ENCODE data around the gene KIF5C. TPM values are rescaled to one million over a fixed set of nuclear protein-coding genes. Genes with fewer than 3 reads are reported as not detected.

Gene KIF5C
- total and polyA plus RNA-seq, 2 experiments from 2014 or later, result 45.0 to 49.1 TPM

DNA sequence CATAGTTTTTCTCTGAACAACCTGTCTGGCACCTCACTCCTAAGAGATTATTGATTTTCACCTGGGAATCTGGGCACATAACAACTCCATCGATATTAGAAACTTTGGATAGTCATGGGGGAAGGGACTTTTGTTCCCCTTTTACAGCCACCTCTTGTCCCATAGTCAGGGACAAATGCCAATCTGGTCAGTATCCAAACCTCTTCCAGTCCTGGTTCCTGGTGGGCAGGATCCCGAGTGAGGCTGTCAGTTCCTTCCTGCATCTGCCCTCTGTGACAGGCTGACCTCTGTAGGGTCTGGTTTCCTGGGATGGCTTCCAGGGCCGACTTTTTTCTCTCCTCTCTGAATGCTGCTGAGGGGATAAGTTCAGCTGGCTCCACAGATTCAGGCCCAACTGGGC lies 11.0 kb downstream of the KIF5C start:
- no peaks in the 10 kb centered on the region for H3K27me3 ChIP-seq (ENCODE audit: insufficient read depth)
- no peak overlapping the region for H3K27ac Mint-ChIP-seq
- H3K4me3 Mint-ChIP-seq, result no peak overlapping the region
- no peak for TF ChIP-seq EZH2 (IDR thresholded peaks at IDR 0.05; ENCODE audit: low read depth, unreplicated experiment)
- no peak for TF ChIP-seq EZH2phosphoT487 (IDR thresholded peaks at IDR 0.05; ENCODE audit: unreplicated experiment)
- TF ChIP-seq, protein P1, sequence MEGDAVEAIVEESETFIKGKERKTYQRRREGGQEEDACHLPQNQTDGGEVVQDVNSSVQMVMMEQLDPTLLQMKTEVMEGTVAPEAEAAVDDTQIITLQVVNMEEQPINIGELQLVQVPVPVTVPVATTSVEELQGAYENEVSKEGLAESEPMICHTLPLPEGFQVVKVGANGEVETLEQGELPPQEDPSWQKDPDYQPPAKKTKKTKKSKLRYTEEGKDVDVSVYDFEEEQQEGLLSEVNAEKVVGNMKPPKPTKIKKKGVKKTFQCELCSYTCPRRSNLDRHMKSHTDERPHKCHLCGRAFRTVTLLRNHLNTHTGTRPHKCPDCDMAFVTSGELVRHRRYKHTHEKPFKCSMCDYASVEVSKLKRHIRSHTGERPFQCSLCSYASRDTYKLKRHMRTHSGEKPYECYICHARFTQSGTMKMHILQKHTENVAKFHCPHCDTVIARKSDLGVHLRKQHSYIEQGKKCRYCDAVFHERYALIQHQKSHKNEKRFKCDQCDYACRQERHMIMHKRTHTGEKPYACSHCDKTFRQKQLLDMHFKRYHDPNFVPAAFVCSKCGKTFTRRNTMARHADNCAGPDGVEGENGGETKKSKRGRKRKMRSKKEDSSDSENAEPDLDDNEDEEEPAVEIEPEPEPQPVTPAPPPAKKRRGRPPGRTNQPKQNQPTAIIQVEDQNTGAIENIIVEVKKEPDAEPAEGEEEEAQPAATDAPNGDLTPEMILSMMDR (conservative IDR thresholded peaks at IDR 0.05; ENCODE audit: low read depth in 2 of 2), result no peak
- TF ChIP-seq NANOG (IDR thresholded peaks at IDR 0.05; ENCODE audit: borderline replicate concordance), result no peak
- TF ChIP-seq, protein P2, sequence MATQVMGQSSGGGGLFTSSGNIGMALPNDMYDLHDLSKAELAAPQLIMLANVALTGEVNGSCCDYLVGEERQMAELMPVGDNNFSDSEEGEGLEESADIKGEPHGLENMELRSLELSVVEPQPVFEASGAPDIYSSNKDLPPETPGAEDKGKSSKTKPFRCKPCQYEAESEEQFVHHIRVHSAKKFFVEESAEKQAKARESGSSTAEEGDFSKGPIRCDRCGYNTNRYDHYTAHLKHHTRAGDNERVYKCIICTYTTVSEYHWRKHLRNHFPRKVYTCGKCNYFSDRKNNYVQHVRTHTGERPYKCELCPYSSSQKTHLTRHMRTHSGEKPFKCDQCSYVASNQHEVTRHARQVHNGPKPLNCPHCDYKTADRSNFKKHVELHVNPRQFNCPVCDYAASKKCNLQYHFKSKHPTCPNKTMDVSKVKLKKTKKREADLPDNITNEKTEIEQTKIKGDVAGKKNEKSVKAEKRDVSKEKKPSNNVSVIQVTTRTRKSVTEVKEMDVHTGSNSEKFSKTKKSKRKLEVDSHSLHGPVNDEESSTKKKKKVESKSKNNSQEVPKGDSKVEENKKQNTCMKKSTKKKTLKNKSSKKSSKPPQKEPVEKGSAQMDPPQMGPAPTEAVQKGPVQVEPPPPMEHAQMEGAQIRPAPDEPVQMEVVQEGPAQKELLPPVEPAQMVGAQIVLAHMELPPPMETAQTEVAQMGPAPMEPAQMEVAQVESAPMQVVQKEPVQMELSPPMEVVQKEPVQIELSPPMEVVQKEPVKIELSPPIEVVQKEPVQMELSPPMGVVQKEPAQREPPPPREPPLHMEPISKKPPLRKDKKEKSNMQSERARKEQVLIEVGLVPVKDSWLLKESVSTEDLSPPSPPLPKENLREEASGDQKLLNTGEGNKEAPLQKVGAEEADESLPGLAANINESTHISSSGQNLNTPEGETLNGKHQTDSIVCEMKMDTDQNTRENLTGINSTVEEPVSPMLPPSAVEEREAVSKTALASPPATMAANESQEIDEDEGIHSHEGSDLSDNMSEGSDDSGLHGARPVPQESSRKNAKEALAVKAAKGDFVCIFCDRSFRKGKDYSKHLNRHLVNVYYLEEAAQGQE (IDR thresholded peaks at IDR 0.05; ENCODE audit: unreplicated experiment), result no peak
- no peak for TF ChIP-seq JUNB (IDR thresholded peaks at IDR 0.05; ENCODE audit: unreplicated experiment)
- TF ChIP-seq, protein P3, sequence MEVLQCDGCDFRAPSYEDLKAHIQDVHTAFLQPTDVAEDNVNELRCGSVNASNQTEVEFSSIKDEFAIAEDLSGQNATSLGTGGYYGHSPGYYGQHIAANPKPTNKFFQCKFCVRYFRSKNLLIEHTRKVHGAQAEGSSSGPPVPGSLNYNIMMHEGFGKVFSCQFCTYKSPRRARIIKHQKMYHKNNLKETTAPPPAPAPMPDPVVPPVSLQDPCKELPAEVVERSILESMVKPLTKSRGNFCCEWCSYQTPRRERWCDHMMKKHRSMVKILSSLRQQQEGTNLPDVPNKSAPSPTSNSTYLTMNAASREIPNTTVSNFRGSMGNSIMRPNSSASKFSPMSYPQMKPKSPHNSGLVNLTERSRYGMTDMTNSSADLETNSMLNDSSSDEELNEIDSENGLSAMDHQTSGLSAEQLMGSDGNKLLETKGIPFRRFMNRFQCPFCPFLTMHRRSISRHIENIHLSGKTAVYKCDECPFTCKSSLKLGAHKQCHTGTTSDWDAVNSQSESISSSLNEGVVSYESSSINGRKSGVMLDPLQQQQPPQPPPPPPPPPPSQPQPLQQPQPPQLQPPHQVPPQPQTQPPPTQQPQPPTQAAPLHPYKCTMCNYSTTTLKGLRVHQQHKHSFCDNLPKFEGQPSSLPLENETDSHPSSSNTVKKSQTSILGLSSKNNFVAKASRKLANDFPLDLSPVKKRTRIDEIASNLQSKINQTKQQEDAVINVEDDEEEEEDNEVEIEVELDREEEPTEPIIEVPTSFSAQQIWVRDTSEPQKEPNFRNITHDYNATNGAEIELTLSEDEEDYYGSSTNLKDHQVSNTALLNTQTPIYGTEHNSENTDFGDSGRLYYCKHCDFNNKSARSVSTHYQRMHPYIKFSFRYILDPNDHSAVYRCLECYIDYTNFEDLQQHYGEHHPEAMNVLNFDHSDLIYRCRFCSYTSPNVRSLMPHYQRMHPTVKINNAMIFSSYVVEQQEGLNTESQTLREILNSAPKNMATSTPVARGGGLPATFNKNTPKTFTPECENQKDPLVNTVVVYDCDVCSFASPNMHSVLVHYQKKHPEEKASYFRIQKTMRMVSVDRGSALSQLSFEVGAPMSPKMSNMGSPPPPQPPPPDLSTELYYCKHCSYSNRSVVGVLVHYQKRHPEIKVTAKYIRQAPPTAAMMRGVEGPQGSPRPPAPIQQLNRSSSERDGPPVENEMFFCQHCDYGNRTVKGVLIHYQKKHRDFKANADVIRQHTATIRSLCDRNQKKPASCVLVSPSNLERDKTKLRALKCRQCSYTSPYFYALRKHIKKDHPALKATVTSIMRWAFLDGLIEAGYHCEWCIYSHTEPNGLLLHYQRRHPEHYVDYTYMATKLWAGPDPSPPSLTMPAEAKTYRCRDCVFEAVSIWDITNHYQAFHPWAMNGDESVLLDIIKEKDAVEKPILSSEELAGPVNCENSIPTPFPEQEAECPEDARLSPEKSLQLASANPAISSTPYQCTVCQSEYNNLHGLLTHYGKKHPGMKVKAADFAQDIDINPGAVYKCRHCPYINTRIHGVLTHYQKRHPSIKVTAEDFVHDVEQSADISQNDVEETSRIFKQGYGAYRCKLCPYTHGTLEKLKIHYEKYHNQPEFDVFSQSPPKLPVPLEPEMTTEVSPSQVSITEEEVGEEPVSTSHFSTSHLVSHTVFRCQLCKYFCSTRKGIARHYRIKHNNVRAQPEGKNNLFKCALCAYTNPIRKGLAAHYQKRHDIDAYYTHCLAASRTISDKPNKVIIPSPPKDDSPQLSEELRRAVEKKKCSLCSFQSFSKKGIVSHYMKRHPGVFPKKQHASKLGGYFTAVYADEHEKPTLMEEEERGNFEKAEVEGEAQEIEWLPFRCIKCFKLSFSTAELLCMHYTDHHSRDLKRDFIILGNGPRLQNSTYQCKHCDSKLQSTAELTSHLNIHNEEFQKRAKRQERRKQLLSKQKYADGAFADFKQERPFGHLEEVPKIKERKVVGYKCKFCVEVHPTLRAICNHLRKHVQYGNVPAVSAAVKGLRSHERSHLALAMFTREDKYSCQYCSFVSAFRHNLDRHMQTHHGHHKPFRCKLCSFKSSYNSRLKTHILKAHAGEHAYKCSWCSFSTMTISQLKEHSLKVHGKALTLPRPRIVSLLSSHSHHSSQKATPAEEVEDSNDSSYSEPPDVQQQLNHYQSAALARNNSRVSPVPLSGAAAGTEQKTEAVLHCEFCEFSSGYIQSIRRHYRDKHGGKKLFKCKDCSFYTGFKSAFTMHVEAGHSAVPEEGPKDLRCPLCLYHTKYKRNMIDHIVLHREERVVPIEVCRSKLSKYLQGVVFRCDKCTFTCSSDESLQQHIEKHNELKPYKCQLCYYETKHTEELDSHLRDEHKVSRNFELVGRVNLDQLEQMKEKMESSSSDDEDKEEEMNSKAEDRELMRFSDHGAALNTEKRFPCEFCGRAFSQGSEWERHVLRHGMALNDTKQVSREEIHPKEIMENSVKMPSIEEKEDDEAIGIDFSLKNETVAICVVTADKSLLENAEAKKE (CRISPR knock-in tag; IDR thresholded peaks at IDR 0.05), result no peak
- no peak overlapping the region for H3K4me3 ChIP-seq
- DNase-seq (ENCODE audit: low spot score), result no peak
- no peak overlapping the region for H3K27ac ChIP-seq (ENCODE audit: low read depth)
- H3K4me1 ChIP-seq (ENCODE audit: insufficient read depth), result peaks cover 24% of the 10 kb centered on the region
- H3K36me3 ChIP-seq (ENCODE audit: insufficient read depth), result no peaks in the 10 kb centered on the region
- peaks cover 2% of the 10 kb centered on the region; the same call in 1 of the 3 replicates for H3K9me3 Mint-ChIP-seq
- no peaks in the 10 kb centered on the region for H3F3A ChIP-seq (replicated peaks; ENCODE audit: low read depth)
- peaks cover 37% of the 10 kb centered on the region for H3K4me1 Mint-ChIP-seq
- H3K4me2 ChIP-seq, result no peak overlapping the region
- H4K20me1 ChIP-seq (replicated peaks; ENCODE audit: insufficient read depth), result peaks cover 15% of the 10 kb centered on the region; the same call in 1 of the 2 replicates
- H3K9me2 ChIP-seq (ENCODE audit: insufficient read depth), result no peaks in the 10 kb centered on the region
- H2AFZ ChIP-seq, result no peak overlapping the region
- peaks cover 10% of the 10 kb centered on the region for H3K36me3 Mint-ChIP-seq (ENCODE audit: low read depth)
- ATAC-seq, result no peak
- H3K79me2 ChIP-seq (replicated peaks; ENCODE audit: insufficient read depth), result peaks cover 49% of the 10 kb centered on the region
- no peaks in the 10 kb centered on the region for H3K27me3 Mint-ChIP-seq (ENCODE audit: insufficient read depth, low read depth, poor library complexity)

Data from GM23338 (cell line).